Suprapubic skin (tissue), 4 donors: Measurements from ENCODE around the gene IRAK1.

ENCODE experiments used
- EP300 ChIP-seq: sonication (generic); formaldehyde crosslinking; IDR thresholded peaks from one replicate; pipeline ENCODE4 v1.6.1; 2017; ENCODE audit warnings: antibody characterized with exemption
- POLR2A ChIP-seq, 2 donors: fragments of 450-650 bp; IDR thresholded peaks; one replicate each; pipeline ENCODE4 v1.6.1; 2017; ENCODE audit warnings: antibody characterized with exemption in 2 of 2, mild to moderate bottlenecking in 2 of 2, moderate library complexity in 2 of 2
- POLR2AphosphoS5 ChIP-seq, 3 donors: sonication (generic); formaldehyde crosslinking; IDR thresholded peaks; one replicate each; pipeline ENCODE4 v1.6.1; 2017; ENCODE audit warnings: antibody characterized with exemption in 3 of 3
- TF ChIP-seq, protein P1 (sequence below), 2 donors: fragments of 200-600 bp in 1 of 2; fragments of 450-650 bp in 1 of 2; sonication (generic) in 1 of 2; IDR thresholded peaks; one replicate each; pipeline ENCODE4 v1.5.1; 2016 to 2019; ENCODE audit warnings: antibody characterized with exemption in 2 of 2, mild to moderate bottlenecking in 1 of 2, moderate library complexity in 1 of 2

DNA sequence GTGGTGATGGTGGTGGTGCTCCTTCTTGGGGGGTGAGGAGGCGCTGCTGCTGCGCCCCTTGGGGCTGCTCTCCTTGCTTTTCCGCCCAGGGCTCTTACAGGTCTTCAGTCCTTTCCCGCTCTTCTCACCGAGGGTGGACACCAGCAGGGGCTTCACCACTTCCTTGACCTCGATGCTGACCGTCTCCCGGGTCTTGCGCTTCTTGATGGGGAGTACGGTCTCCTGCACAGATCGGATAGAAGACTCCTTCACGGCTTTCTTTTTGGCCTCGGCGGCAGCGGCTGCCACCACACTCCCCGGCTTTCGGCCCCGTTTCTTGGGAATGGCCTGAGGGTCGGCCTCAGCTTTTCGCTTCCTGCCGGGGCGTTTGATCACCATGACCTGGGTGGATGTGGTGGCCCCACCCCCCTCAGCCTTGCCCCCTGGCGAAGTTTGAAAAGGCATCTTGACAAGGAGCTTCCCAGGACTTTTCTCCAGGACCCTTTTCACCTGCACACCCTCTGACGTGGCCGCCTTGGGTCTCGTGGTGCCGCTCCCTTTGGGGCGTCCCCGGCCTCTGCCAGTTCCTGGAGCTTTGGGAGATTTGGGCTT lies 11.1 kb upstream of the IRAK1 start:
- TF ChIP-seq, protein P1, sequence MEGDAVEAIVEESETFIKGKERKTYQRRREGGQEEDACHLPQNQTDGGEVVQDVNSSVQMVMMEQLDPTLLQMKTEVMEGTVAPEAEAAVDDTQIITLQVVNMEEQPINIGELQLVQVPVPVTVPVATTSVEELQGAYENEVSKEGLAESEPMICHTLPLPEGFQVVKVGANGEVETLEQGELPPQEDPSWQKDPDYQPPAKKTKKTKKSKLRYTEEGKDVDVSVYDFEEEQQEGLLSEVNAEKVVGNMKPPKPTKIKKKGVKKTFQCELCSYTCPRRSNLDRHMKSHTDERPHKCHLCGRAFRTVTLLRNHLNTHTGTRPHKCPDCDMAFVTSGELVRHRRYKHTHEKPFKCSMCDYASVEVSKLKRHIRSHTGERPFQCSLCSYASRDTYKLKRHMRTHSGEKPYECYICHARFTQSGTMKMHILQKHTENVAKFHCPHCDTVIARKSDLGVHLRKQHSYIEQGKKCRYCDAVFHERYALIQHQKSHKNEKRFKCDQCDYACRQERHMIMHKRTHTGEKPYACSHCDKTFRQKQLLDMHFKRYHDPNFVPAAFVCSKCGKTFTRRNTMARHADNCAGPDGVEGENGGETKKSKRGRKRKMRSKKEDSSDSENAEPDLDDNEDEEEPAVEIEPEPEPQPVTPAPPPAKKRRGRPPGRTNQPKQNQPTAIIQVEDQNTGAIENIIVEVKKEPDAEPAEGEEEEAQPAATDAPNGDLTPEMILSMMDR (IDR thresholded peaks at IDR 0.05) = no peak
- TF ChIP-seq POLR2AphosphoS5 (IDR thresholded peaks at IDR 0.05) (no peak), POLR2A (IDR thresholded peaks at IDR 0.05) (no peak), EP300 (no peak)
